HuH-7 (cell line): ENCODE measurements around the gene SRCAP.
"Not testable (repeated sequence)": the region's sequence is repeated elsewhere in the genome, so short reads cannot be mapped to it uniquely, and the experiment has no call there.

ENCODE experiments used
- DNase-seq: peaks from one replicate; pipeline ENCODE4 v3.0.0; 2011; ENCODE audit warnings: low spot score

SRCAP gene

DNA sequence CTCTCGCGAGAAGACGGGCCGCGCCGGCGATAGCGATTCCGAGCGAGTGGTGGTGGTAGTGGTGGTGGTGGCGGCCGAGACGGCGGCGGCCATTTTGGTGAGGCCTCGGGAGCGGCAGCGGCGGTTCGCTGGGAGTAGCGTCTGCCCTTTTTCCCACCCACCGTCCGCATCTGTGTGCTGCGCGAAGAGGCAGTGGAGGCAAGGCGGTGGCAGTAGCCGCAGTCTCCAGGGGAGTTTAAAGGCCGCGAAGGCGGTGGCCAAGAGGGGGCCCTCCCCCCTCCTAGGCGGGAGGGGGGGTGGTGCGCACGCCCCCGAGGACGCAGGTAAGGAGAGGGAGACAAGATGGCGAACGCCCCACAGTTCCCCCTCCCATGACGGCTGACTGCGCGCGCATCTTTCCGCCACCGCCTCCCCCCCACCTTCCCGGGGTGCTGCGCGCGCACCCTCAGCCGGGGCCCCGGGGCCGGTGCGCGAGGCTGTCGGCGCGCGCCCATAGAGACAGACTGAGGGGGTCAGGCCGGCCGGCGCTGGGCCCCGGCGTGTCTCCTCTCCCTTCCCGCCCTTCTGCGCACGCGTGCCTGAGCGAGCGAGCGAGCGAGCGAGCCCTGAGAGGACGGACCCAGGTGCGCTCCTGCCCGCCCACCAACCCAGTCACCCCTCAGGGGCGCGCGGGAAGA is 694 bp upstream of the SRCAP start:
- DNase-seq = peak; percentile 95

DNA sequence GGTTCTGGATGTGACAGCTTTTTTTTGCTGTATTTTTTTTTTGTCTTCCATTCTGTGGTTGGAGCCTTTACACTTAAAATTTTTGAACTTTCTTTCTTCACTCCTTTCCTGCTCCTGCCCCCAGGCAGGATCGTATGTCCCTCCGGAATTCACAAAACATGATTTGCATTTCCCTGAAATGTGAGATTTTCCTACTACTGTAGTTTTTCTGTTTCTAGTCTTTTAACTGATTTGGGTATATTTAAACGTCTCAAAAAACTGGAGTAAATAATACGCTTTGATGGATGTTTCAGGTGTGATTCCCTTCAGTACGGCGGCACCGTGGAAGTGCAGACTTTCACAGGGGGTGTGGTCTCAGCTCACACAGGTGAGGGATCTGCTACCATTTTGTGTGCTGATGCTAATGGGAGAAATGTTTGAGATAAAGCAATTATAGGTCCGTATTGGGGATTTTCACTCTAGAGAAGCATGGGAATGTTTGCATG is 686 bp downstream of the SRCAP start:
- no peak for DNase-seq

GRCh38 chr16:30700491-30700890 is 1.5 kb downstream of the SRCAP start:
- no peak for DNase-seq

- no peak for DNase-seq
Measured at GRCh38 chr16:30700971-30701370, 2.0 kb downstream of the SRCAP start.

DNA sequence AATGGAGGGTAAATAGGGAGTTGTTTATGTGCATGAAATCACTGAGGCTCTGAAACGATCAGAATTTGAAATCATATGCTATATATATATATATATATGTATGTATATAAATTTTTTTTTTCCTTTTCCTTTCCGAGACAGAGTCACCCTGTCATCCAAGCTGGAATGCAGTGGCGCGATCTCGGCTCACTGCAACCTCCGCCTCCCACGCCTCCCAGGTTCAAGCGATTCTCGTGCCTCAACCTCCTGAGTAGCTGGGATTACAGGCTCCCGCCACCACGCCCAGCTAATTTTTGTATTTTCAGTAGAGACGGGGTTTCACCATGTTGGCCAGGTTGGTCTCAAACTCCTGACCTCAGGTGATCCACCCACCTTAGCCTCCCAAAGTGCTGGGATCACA is 4.1 kb downstream of the SRCAP start:
- DNase-seq = not testable (repeated sequence)

DNA sequence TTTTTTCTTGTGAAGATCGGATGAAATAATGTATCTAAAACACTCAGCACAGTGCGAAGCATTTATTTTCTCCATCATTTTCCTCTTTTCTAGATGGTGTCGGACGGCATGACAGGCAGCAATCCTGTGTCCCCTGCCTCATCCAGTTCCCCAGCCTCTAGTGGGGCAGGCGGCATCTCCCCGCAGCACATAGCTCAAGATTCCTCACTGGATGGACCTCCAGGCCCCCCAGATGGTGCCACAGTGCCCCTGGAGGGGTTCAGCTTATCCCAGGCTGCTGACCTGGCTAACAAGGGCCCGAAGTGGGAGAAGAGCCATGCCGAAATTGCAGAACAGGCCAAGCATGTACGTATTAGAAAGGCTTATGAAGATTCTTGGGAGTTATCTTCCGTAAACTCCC is 5.0 kb downstream of the SRCAP start:
- no peak for DNase-seq

GRCh38 chr16:30706046-30706445 is 7.1 kb downstream of the SRCAP start:
- DNase-seq = no peak

DNA sequence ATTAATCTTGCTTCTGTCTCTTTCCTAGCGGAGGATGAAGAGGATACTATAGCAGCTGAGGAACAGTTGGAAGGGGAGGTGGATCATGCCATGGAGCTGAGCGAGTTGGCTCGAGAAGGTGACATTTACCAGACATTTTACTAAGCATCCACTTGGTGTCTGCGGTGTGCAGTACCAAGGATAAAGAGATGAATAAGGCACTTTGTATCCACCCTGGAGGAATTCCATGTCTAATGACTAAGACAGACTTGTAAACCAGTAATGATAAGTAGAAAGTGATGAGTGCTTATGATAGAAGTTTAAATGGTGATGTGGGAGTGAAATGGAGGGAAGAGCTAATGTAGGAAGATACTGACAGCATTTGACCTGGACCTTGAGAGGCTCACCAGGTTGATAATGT is 12.0 kb downstream of the SRCAP start:
- DNase-seq = no peak

GRCh38 chr16:30711712-30712111 is 12.7 kb downstream of the SRCAP start:
- DNase-seq = no peak

- DNase-seq = no peak
Measured at GRCh38 chr16:30715750-30716445, 16.9 kb downstream of the SRCAP start.

GRCh38 chr16:30720086-30720485 is 21.1 kb downstream of the SRCAP start:
- DNase-seq = no peak

DNA sequence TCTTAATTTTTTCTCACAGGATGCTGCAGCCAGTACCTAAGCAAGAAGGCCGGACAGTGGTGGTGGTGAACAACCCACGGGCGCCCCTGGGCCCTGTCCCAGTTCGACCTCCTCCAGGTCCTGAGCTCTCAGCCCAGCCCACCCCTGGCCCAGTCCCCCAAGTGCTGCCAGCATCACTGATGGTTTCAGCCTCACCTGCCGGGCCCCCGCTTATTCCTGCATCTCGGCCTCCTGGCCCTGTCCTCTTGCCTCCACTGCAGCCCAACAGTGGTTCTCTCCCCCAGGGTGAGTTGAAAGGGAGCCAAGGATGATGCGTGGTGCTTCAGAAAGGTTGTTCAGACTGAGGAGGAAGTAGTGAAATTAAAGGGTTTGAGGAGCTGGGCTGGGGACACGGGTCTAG is 21.7 kb downstream of the SRCAP start:
- DNase-seq = no peak

DNA sequence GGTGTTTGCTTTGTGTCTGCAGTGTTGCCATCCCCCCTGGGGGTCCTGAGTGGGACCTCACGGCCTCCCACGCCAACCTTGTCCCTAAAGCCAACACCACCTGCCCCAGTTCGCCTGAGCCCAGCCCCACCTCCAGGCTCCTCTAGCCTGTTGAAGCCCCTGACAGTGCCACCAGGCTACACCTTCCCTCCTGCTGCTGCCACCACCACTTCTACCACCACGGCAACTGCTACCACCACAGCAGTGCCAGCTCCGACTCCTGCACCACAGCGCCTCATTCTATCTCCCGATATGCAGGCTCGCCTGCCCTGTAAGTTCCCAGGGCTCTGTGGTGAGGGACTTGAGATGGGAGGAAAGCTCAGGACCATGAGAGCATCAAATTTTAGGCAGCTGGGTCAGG is 22.2 kb downstream of the SRCAP start:
- DNase-seq = no peak

DNA sequence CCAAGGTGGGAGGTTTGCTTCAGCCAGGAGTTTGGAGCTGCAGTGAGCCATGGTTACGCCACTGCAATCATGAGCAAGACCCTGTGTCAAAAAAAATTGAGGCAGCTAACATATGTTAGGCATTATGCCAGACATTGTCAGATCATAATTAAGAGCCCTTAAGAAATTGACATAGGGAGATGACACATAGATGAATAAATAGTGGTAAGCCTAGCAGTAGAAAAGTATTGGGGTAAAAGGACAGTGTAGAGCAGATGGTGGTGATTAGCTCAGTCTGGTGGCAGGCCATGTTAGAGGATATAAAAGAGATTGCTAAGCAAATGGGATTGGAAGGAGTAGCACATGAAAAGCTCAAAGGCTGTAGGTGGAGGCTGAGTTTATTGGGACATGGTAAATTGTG is 22.6 kb downstream of the SRCAP start:
- no peak for DNase-seq

DNA sequence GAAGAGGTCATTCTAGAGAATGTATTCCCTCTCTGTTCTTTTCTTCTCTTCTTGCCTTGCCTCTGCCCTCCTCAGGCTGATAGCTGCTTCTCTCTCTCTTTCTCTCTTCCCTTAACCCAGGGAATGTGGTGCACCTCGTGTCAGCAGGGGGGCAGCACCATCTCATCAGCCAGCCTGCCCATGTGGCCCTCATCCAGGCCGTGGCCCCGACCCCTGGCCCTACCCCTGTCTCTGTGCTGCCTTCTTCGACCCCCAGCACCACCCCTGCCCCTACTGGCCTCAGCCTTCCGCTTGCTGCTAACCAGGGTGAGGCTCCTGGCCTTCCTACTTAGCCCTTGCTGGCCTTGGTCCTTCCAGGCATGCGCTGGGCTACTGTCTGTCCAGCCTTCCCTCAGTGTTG is 23.5 kb downstream of the SRCAP start:
- DNase-seq = no peak

DNA sequence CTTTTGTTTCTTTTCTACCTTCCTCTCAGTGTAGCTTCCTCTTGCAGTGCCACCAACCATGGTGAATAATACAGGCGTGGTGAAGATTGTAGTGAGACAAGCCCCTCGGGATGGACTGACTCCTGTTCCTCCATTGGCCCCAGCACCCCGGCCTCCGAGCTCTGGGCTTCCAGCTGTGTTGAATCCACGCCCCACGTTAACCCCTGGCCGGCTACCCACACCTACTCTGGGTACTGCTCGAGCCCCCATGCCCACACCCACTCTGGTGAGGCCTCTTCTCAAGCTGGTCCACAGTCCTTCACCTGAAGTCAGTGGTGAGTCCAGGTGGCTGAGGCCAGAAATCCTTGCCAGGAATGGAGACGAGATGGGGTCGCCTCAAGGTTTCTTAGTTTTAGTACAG is 23.9 kb downstream of the SRCAP start:
- no peak for DNase-seq

DNA sequence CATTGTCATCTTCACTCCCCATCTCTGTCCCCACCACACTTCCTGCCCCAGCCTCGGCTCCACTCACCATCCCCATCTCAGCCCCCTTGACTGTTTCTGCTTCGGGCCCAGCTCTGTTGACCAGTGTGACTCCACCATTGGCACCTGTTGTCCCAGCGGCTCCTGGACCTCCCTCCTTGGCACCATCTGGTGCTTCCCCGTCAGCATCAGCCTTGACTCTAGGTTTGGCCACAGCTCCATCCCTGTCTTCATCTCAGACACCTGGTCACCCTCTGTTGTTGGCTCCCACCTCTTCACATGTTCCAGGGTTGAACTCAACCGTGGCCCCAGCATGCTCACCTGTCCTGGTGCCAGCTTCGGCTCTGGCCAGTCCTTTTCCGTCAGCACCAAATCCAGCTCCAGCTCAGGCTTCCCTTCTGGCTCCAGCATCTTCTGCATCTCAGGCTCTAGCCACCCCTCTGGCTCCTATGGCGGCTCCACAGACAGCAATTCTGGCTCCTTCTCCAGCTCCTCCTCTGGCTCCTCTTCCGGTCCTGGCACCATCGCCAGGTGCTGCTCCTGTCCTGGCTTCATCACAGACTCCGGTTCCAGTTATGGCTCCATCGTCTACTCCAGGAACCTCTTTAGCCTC is 24.9 kb downstream of the SRCAP start:
- DNase-seq = no peak

- DNase-seq = no peak
Measured at GRCh38 chr16:30724641-30725417, 25.9 kb downstream of the SRCAP start.

- no peak for DNase-seq
Measured at GRCh38 chr16:30725418-30725792, 26.4 kb downstream of the SRCAP start.

GRCh38 chr16:30728321-30728720 is 29.4 kb downstream of the SRCAP start:
- DNase-seq = no peak

GRCh38 chr16:30728899-30729672 is 30.1 kb downstream of the SRCAP start:
- DNase-seq = no peak

DNA sequence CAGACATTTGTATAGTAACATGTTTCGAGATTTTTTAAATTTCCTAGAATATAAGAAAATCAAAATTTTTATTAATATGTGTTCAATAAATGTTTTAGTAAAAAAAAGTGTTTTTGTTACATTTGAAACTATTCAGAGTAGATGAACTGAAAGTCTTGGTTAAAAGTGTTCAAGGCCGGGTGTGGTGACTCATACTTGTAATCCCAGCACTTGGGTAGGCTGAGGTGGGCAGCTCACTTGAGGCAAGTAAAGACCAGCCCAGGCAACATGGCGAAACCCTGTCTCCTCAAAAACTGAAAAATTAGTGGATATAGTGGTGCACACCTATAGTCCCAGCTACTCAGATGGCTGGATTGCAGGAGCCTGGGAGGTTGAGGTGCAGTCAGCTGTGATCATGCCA is 32.4 kb downstream of the SRCAP start:
- DNase-seq = no peak
